Activated T-cell treated with anti-CD3 and anti-CD28 coated beads, Interleukin-2, amount 50 U/mL, for 72 hours (primary cell): ENCODE results near the gene L3MBTL4. TPM values are rescaled to one million over a fixed set of nuclear protein-coding genes. Genes with fewer than 3 reads are reported as not detected.

Experiments used
- ATAC-seq, 2 donors: fragments of 150-1000 bp; cut with Tn5 transposase; replicated peaks in 1 of 2; 2 replicates each; pipeline ENCODE4 v1.10.0; 2021; ENCODE audit warnings: moderate library complexity in 2 of 2, mild to moderate bottlenecking in 1 of 2
- DNase-seq, 2 donors: peaks; one replicate each; pipeline ENCODE4 v3.0.0; 2021 to 2022; ENCODE audit warnings: mixed read lengths in 1 of 2
- H3K27ac Mint-ChIP-seq: one replicate; pipeline ENCODE4 v1.8.0; 2022; ENCODE audit warnings: mild to moderate bottlenecking, moderate library complexity, mixed read lengths
- H3K27me3 Mint-ChIP-seq: one replicate; pipeline ENCODE4 v1.8.0; 2022; ENCODE audit warnings: low read depth, mixed read lengths
- H3K36me3 Mint-ChIP-seq, 2 donors: one replicate each; pipeline ENCODE4 v1.8.0; 2022; ENCODE audit warnings: mixed read lengths in 2 of 2, mild to moderate bottlenecking in 1 of 2; ENCODE audit not compliant: insufficient read depth in 2 of 2
- H3K4me1 Mint-ChIP-seq: one replicate; pipeline ENCODE4 v1.8.0; 2022; ENCODE audit warnings: low read depth, mixed read lengths
- H3K4me3 Mint-ChIP-seq, 2 donors: one replicate each; pipeline ENCODE4 v1.8.0; 2022; ENCODE audit warnings: mild to moderate bottlenecking in 2 of 2, mixed read lengths in 2 of 2, moderate library complexity in 2 of 2
- H3K9me3 Mint-ChIP-seq, 2 donors: one replicate each; pipeline ENCODE4 v1.8.0; 2022; ENCODE audit warnings: mixed read lengths in 2 of 2
- total RNA-seq, 2 donors: library from RNA; stranded (reverse); gene quantifications; one replicate each; pipeline ENCODE4 v1.2.3, GENCODE V29; 2022

L3MBTL4 gene
- total RNA-seq, 2 donors from 2014 or later = 0.07 to 0.12 TPM

DNA sequence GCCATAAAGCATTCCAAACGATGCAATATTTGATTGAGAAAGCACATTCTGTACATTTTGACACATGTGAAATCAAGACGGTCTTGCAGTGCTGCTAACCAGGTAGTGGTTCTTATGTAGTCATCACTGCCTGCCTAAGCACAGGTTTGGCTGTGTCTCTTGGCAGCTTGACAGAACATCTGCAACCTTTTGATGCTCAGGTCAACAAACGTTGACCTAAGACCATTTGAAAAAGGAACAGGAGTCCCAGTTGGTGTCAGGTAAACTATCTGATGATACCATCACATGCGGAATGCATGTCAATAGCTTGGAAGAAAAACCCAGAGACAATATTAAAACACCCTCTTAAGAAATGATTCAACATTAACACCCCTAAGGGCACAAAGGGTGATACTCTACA is 80.7 kb downstream of the L3MBTL4 start:
- Mint-ChIP-seq H3K27me3 (no peaks in the 10 kb centered on the region), H3K4me1 (no peaks in the 10 kb centered on the region), H3K36me3 (peaks cover 0 to 1% of the 10 kb centered on the region in 2 donors), H3K9me3 (peaks cover 7 to 15% of the 10 kb centered on the region in 2 donors), H3K4me3 (no peak overlapping the region), H3K27ac (no peak overlapping the region)
- no peak for ATAC-seq
- DNase-seq = no peak

DNA sequence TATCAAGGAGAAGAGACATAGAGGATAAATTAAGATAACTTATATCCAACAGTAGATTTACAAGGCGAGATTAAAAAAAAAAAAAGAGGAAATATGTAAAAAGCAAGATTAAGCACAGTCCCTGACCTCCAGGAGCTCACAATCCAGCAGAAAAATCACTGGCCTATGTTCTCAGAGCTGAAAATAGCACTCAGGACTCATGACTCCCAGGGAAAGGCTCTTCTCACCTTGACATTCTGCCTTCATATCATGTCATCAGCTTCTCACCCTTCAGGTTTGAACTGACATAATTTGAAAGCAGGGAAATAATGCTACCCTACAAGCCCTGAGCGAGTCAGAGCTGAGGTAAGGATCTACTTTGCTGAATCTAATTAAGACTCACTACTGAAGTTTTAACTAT is 82.8 kb downstream of the L3MBTL4 start:
- Mint-ChIP-seq H3K36me3 (peaks cover 0 to 1% of the 10 kb centered on the region in 2 donors), H3K4me3 (no peak overlapping the region), H3K27ac (no peak overlapping the region), H3K9me3 (peaks cover 6 to 15% of the 10 kb centered on the region in 2 donors), H3K4me1 (no peaks in the 10 kb centered on the region), H3K27me3 (no peaks in the 10 kb centered on the region)
- DNase-seq (no peak), ATAC-seq (no peak)

DNA sequence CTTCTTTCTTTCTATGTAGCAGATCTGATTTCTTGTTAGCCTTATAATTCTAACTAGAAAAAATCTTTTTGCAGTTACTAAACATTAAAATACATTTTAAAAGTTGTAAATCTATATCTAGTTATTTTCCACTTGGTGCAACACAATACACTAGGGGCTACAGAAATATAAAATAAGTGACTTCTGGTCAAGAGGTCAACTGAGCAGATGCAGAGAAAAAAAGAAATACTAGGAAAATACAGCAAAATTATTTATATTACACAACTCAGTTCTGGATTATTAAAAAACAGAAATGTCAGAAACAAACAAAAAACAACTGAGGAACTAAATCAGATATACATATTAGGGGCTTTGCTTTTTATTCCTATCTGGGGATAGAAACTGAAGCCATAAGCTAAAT is 83.9 kb downstream of the L3MBTL4 start:
- Mint-ChIP-seq H3K4me1 (no peaks in the 10 kb centered on the region), H3K27me3 (no peaks in the 10 kb centered on the region), H3K4me3 (no peak overlapping the region), H3K9me3 (peaks cover 6 to 12% of the 10 kb centered on the region in 2 donors), H3K36me3 (no peaks in the 10 kb centered on the region), H3K27ac (no peak overlapping the region)
- DNase-seq (no peak), ATAC-seq (no peak)

DNA sequence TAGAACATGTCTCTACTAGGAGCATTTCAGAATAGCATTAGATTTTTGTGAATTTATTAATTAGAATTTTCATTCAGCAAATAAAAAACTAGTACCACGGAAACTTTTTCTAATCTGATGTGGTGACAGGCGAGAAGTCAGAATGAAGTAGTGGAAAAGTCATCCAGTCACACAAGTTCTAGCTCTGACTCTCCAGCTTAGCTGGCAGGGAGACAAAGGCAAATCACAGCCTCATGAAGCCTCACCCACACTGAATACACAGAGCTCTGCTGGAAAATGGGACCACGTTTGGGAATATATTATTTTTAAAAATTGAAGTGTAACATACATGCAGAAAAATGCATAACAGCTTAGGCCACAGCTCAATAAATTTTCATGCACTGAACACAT is 86.1 kb downstream of the L3MBTL4 start:
- H3K27me3 Mint-ChIP-seq = no peaks in the 10 kb centered on the region
- no peak for DNase-seq
- no peaks in the 10 kb centered on the region for H3K4me1 Mint-ChIP-seq
- no peaks in the 10 kb centered on the region for H3K36me3 Mint-ChIP-seq
- no peak overlapping the region for H3K4me3 Mint-ChIP-seq
- H3K27ac Mint-ChIP-seq = no peak overlapping the region
- H3K9me3 Mint-ChIP-seq = peaks cover 3 to 10% of the 10 kb centered on the region in 2 donors
- no peak for ATAC-seq

DNA sequence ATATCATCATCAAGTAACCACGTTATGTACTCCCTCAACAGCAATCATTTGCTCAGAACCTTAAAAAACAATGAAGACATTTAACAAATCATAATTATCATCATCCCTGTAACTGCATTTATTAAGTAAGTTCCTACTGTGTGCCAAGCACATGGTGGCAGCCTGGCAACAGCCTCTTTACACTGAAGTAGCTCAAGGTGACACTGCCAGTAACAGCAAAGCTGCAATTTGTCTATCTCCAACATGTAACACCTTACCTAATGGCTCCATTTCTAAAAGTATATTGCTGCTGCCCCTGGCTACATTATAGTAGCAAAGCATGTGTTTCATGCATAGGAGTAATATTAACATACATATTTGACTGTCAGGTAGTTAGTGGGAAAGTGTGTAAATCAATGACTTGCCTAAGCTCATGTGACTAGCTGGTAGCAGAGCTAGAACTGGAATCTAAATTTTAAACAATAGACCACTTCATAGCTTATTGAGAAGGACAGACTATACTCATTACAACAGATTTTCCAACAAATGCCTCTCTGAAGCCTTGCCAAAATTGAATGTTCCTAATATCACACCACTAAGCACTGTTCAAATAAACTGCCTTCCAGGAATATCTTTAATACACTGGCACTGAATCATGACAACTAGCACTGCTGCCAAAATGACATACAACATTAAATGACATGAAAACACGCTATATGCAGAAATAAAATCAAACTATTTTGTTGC is 86.7 kb downstream of the L3MBTL4 start:
- Mint-ChIP-seq H3K4me3 (no peak overlapping the region), H3K27me3 (no peaks in the 10 kb centered on the region), H3K4me1 (no peaks in the 10 kb centered on the region), H3K36me3 (peaks cover 0 to 4% of the 10 kb centered on the region in 2 donors), H3K9me3 (peaks cover 8 to 14% of the 10 kb centered on the region in 2 donors), H3K27ac (no peak overlapping the region)
- DNase-seq (no peak), ATAC-seq (no peak)

DNA sequence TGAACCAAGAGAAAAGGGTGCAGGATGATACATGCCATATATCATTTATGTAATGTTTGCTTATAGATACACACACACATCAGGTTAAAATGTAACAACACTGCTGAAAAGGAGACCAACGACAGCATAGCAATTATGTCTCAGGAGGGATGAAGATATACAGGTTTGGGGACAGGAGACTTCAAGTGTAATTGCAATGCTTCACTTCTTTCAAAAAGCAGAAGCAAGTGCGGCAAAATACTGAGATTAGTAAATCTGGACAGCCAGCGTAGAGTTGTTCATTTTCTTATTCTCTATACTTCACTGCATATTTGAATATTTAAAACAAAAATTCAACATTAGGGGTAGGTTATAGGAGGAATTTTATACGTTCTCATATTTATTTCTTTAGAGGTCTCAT is 87.2 kb downstream of the L3MBTL4 start:
- Mint-ChIP-seq H3K9me3 (peaks cover 9 to 17% of the 10 kb centered on the region in 2 donors), H3K4me1 (no peaks in the 10 kb centered on the region), H3K27ac (no peak overlapping the region), H3K4me3 (no peak overlapping the region), H3K27me3 (no peaks in the 10 kb centered on the region), H3K36me3 (peaks cover 0 to 4% of the 10 kb centered on the region in 2 donors)
- no peak for DNase-seq
- no peak for ATAC-seq

DNA sequence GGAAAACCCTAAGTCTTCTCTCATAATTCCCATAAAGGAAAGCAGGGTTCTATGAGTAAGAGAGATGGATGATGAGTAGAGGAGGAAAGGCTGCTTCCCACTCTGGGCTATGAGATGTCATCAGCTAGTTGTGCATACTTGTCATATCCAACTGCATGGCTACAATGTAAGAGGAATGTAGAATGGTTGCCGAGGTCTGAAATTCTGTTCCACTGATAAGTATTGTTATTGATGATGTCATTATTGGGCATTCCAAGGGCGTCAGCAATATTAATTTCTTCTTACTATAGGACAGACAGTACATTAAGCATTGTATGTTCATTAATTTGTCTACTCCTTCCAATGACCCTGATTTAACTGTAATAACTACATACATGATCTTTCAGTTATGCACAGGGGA is 88.1 kb downstream of the L3MBTL4 start:
- no peak for DNase-seq
- ATAC-seq = no peak
- Mint-ChIP-seq H3K27me3 (no peaks in the 10 kb centered on the region), H3K27ac (peak overlapping the region; percentile 70), H3K36me3 (peaks cover 0 to 6% of the 10 kb centered on the region in 2 donors), H3K4me1 (no peaks in the 10 kb centered on the region), H3K4me3 (no peak overlapping the region), H3K9me3 (peaks cover 13 to 20% of the 10 kb centered on the region in 2 donors)

DNA sequence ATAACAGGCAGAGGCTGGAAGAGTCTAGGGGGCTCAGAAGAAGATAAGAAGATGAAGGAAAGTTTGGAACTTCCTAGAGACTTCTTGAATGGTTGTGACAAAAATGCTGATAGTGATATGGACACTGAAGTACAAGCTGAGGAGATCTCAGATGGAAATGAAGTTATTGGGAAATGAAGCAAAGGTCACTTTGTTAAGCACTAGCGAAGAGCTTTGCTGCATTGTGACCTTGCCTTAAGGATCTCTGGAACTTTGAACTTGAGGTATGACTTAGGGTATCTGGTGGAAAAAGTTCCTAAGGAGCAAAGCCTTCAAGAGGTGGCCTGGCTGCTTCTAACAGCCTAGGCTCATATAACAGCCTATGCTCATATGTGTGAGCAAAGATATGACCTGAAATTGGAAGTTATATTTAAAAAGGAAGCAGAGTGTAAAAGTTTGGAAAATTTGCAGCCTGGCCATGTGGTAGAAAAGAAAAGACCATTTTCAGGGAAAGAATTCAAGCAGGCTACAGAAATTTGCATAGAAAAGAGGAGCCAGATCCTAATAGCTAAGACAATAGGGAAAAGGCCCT is 91.3 kb downstream of the L3MBTL4 start:
- DNase-seq (no peak), ATAC-seq (no peak)
- H3K36me3 Mint-ChIP-seq = peaks cover 0 to 6% of the 10 kb centered on the region in 2 donors
- H3K27ac Mint-ChIP-seq = no peak overlapping the region
- peaks cover 13 to 20% of the 10 kb centered on the region in 2 donors for H3K9me3 Mint-ChIP-seq
- no peaks in the 10 kb centered on the region for H3K27me3 Mint-ChIP-seq
- H3K4me3 Mint-ChIP-seq = no peak overlapping the region
- no peaks in the 10 kb centered on the region for H3K4me1 Mint-ChIP-seq

DNA sequence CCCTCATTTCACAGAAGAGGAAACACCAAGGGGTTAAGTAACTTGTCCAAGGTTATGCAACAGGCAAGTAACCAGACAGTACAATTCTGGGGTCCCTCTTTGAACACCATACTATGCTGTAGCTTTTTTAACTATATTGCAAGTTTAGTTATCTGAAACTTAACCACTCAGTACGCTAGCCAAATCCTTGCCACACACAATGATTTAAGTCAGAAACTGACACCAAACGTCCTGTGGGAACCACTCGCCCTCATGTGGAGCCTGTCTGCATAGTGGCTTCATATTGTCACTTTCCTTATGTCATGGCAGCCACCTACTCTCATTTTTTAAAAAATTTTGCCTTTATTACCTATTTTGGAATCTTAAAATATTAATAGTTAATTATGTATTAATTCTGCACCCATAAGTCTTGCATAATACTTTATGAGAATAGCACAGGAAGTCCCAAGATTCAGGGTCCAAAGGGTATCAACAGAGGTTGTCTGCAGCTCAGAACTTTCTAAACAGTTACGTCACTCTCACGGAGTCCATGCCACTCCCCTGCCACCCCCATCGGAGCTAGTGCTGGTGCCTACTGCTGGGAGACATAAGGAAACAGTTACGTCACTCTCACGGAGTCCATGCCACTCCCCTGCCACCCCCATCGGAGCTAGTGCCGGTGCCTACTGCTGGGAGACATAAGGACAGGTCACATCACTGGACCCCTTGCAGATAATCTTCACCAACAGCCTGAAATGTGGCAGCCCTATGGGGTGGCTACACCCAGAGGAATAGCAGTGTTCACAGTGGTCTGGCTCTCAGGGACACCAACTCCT is 99.0 kb downstream of the L3MBTL4 start:
- DNase-seq (no peak), ATAC-seq (no peak)
- H3K4me3 Mint-ChIP-seq = no peak overlapping the region
- H3K4me1 Mint-ChIP-seq = no peaks in the 10 kb centered on the region
- H3K27me3 Mint-ChIP-seq = no peaks in the 10 kb centered on the region
- H3K27ac Mint-ChIP-seq = no peak overlapping the region
- peaks cover 0 to 4% of the 10 kb centered on the region in 2 donors for H3K36me3 Mint-ChIP-seq
- peaks cover 4 to 5% of the 10 kb centered on the region in 2 donors for H3K9me3 Mint-ChIP-seq

DNA sequence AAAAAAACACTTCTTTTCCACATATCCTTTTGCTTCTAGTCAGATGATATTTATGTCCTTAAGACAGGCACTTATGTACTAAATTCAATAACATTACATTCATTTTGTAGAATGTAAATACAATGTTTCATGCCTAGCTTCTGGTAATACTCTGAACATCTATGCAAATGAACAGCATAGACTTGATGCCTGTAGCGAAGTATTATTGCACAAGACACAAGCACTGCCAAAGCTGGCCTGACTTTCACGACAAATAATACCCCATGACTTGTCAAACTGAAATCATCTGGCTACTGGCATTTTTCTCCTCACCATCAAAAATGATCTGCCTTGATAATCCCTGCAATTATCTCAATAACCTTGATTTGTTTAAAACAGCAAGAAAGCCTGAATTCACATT is 101.3 kb downstream of the L3MBTL4 start:
- peaks cover 0 to 4% of the 10 kb centered on the region in 2 donors for H3K36me3 Mint-ChIP-seq
- H3K27ac Mint-ChIP-seq = no peak overlapping the region
- ATAC-seq (no peak), DNase-seq (no peak)
- H3K9me3 Mint-ChIP-seq = peaks cover 3 to 5% of the 10 kb centered on the region in 2 donors
- H3K4me1 Mint-ChIP-seq = no peaks in the 10 kb centered on the region
- H3K27me3 Mint-ChIP-seq = no peaks in the 10 kb centered on the region
- H3K4me3 Mint-ChIP-seq = no peak overlapping the region

DNA sequence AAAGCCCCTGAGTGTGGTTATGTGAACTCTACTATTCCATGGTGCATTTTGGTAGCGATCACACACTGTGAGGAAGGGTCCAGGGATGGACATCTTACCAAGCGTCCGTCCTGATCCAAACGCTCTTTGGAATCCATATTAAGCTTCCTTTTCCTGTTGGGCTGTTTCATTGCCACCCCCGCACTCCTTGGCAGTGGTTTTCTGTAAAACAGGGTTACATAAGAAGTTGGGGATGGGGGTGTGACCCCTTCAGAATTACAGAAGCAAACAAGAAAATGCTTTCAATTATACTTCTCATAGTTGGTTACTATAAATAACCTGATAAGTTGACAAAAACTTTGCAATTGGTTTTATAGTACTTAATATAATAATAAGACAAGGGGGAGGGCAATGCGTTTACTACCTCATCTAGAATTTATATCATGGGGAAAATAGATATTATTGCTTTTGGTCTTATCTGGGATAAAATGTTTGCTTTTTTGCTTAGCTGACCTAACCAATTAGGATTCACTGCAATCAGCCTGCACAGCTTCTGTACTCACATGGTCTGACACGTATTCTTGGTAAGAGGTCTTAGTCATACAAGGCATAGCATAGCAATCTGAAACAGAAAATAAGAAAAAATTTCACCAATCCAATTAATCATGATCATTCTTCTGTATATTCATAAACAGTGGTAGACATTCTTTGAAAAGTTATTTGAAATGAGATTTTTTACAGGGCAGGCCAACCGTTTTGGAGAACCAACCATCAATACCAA is 103.1 kb downstream of the L3MBTL4 start:
- ATAC-seq (no peak), DNase-seq (no peak)
- Mint-ChIP-seq H3K27me3 (no peaks in the 10 kb centered on the region), H3K27ac (no peak overlapping the region), H3K36me3 (peaks cover 0 to 3% of the 10 kb centered on the region in 2 donors), H3K9me3 (peaks cover 1 to 5% of the 10 kb centered on the region in 2 donors), H3K4me3 (no peak overlapping the region), H3K4me1 (no peaks in the 10 kb centered on the region)

DNA sequence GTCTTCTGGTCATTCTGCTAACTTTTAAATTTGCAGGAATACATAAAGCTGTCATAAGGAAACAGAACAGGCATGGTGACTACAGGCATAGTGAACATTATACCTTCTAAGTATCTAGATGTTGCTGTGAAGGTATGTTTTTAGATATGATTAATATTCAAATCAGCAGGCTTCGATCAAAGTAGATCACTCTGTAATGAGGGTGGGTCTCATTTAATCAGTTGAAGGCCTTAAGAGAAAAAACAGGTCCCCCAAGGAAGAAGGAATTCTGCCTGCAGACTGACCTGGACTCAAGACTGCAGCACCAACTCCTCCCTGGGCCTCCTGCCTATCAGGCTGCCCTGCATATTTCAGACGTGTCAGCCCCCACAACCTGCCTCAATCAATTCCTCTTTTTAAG is 104.0 kb downstream of the L3MBTL4 start:
- Mint-ChIP-seq H3K36me3 (peaks cover 0 to 3% of the 10 kb centered on the region in 2 donors), H3K9me3 (peaks cover 1 to 5% of the 10 kb centered on the region in 2 donors), H3K4me3 (no peak overlapping the region), H3K27me3 (no peaks in the 10 kb centered on the region), H3K4me1 (no peaks in the 10 kb centered on the region), H3K27ac (no peak overlapping the region)
- ATAC-seq = no peak
- DNase-seq = no peak

DNA sequence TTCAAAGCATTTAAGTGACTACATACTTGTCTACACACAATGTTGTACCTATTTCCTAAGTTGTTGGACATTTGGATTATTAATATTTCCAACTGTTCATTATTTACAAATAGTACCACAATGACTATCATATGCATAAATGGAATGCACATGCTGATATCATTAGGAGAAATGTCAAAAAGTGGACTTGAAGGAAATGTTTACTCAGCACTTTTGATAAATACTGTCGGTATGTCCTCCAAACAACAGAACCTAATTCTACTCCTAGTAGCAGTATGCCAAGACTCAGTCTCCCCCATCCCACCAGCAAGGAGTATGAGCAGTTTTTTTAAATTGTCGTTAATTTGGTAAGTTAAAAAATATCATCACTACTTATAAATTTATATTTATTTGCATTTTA is 116.8 kb downstream of the L3MBTL4 start:
- Mint-ChIP-seq H3K4me1 (no peaks in the 10 kb centered on the region), H3K36me3 (no peaks in the 10 kb centered on the region), H3K9me3 (no peaks in the 10 kb centered on the region), H3K27me3 (no peaks in the 10 kb centered on the region), H3K27ac (no peak overlapping the region), H3K4me3 (no peak overlapping the region)
- DNase-seq (no peak), ATAC-seq (no peak)
